ENCODE data around the gene LRFN5.
"Not testable (repeated sequence)": the region's sequence is repeated elsewhere in the genome, so short reads cannot be mapped to it uniquely, and the experiment has no call there.

LRFN5 gene

DNA sequence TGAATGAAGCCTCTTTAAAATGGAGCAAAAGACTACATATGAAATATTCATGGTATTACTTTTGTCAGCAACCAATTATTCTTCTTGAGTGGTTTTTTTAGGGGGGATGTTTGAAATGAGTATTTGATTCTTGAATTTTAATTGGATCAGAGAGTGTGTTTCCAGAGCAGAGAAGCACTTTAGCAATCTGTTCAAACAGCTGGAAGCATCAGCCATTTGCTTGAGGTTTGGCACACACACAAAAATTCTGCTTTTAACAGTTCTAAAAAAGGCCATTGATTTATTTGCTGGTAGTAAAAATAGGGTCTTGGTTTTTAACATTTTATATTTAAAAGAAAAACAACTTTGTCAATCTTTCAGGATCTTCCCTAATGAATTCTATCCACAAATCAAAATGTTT lies 292.7 kb downstream of the LRFN5 start:
- DNase-seq (ENCODE audit: low spot score), result no peak

DNA sequence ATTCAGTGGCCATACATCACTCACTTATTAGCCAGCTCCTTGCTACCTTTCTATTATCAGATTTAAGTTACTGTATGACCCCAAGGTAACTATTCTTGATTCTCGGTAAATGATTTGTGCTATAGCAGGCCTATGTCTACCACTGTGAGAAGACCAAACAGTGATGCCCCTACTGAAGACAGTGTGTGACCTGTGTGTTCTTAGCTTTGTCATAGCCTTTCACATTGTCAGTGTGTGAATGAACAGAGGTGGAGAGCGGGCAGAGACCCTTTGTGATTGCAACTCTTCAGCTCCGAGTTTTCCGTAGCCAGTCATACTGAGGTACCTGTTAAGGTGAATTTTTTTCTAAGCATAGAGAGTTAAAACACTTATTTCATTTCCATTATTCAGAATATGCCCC lies 294.0 kb downstream of the LRFN5 start:
- DNase-seq (ENCODE audit: low spot score), result no peak

- no peak for DNase-seq (ENCODE audit: low spot score)
Observed at GRCh38 chr14:41901089-41901488, 294.4 kb downstream of the LRFN5 start.

DNA sequence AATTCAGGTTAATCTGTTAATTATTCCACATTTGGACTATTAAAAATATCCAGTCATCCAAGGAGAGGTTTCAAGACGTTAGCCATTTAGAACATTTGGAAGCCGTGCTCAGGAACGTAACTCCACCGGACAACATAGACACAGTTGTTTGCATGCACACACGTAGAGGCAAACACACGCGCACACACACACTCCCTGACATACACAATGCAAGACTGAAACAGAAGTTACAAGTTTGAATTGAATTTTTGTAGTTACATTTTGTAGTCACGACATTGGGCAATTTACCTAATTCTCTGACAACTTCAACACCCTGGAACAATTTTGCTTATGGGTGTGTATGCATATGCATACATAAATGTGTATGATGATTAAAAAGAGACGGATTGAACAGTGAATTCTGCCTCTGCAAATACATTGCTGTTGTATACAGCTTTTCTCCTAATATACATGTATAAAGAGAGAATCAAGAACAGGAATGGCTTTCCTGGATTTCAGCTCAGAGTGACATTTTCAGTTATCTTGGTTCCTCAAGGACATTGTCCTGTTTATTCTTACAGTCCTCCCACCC lies 298.8 kb downstream of the LRFN5 start:
- DNase-seq (ENCODE audit: low spot score), result no peak

GRCh38 chr14:41911155-41911554 lies 304.5 kb downstream of the LRFN5 start:
- not testable (repeated sequence) for DNase-seq (ENCODE audit: low spot score)

GRCh38 chr14:41913398-41913797 lies 306.7 kb downstream of the LRFN5 start:
- DNase-seq (ENCODE audit: low spot score), result no peak

GRCh38 chr14:41915732-41916131 lies 309.1 kb downstream of the LRFN5 start:
- no peak for DNase-seq (ENCODE audit: low spot score)

- no peak for DNase-seq (ENCODE audit: low spot score)
Observed at GRCh38 chr14:41916313-41916712, 309.6 kb downstream of the LRFN5 start.

- no peak for DNase-seq (ENCODE audit: low spot score)
Observed at GRCh38 chr14:41925409-41925808, 318.7 kb downstream of the LRFN5 start.

- no peak for DNase-seq (ENCODE audit: low spot score)
Observed at GRCh38 chr14:41950428-41951151, 343.9 kb downstream of the LRFN5 start.
